Activated B cell treated with CpG ODN at 0.5 μM for 24 hours (primary cell): Measurements from ENCODE around the gene TMEM219. TPM values are rescaled to one million over a fixed set of nuclear protein-coding genes. Genes with fewer than 3 reads are reported as not detected.

Experiments
- ATAC-seq: fragments of 200-7000 bp; cut with Tn5 transposase; one replicate; pipeline ENCODE4 v1.10.0; 2021; ENCODE audit warnings: low read depth, mild to moderate bottlenecking, moderate library complexity
- CTCF ChIA-PET: fragments of 350-600 bp; sonication (Branson Sonifier 250); formaldehyde crosslinking; loops from one replicate; lab custom pipeline; 2021; ENCODE audit warnings: antibody characterized with exemption; lab: Charles Lee
- POLR2A ChIA-PET: fragments of 350-600 bp; sonication (Branson Sonifier 250); formaldehyde crosslinking; loops from one replicate; lab custom pipeline; 2021; ENCODE audit warnings: antibody characterized with exemption; lab: Charles Lee
- DNase-seq: peaks from one replicate; pipeline ENCODE4 v3.0.0; 2022
- H3K27ac Mint-ChIP-seq: one replicate; pipeline ENCODE4 v1.8.0; 2020; ENCODE audit warnings: mixed read lengths
- H3K27me3 Mint-ChIP-seq: one replicate; pipeline ENCODE4 v1.8.0; 2021; ENCODE audit warnings: mixed read lengths
- H3K36me3 Mint-ChIP-seq: one replicate; pipeline ENCODE4 v1.8.0; 2021; ENCODE audit warnings: low read depth, mixed read lengths
- H3K4me1 Mint-ChIP-seq: one replicate; pipeline ENCODE4 v1.8.0; 2021; ENCODE audit warnings: mixed read lengths
- H3K4me3 Mint-ChIP-seq: one replicate; pipeline ENCODE4 v1.8.0; 2020; ENCODE audit warnings: mild to moderate bottlenecking, mixed read lengths
- H3K9me3 Mint-ChIP-seq: one replicate; pipeline ENCODE4 v1.8.0; 2020; ENCODE audit warnings: mixed read lengths
- intact Hi-C: fragments of 100-400 bp; cut with micrococcal nuclease; formaldehyde crosslinking; loops from one replicate; pipeline ENCODE4 v1.15.1; 2024
- total RNA-seq: library from RNA; stranded (reverse); gene quantifications from 2 replicates; pipeline ENCODE4 v1.2.3, GENCODE V29; 2022
- TF ChIP-seq, protein P1 (sequence below): fragments of 200-600 bp; IDR thresholded peaks from one replicate; pipeline ENCODE4 v1.8.0; 2022; ENCODE audit warnings: antibody characterized with exemption, mild to moderate bottlenecking

The TMEM219 gene
- total RNA-seq, 1 donor from 2014 or later, result 50.3 TPM

DNA sequence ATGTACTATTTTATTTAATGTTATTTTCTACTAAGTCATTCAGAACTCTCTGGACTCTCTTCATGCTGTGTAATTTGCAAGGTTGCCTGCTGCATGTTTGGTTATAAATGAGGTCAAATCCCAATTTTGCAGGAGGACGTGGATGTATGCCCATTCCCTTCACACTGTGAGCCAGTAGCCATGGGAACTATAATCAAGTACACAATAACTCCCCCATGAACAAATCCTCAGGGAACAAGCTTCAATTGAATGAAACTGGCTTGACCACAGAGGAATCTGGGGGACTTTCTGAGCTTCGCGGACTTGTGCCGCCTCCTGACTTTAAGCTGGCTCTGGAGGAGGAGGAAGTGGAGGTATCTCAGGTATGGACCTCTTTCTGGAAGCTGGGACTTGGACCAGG is 21.2 kb upstream of the TMEM219 start:
- DNase-seq (no peak), ATAC-seq (no peak)
- peaks cover 12% of the 10 kb centered on the region for H3K27me3 Mint-ChIP-seq
- intact Hi-C loops, result no loop called here
- H3K9me3 Mint-ChIP-seq, result no peaks in the 10 kb centered on the region
- no peaks in the 10 kb centered on the region for H3K36me3 Mint-ChIP-seq
- no peaks in the 10 kb centered on the region for H3K4me1 Mint-ChIP-seq
- TF ChIP-seq, protein P1, sequence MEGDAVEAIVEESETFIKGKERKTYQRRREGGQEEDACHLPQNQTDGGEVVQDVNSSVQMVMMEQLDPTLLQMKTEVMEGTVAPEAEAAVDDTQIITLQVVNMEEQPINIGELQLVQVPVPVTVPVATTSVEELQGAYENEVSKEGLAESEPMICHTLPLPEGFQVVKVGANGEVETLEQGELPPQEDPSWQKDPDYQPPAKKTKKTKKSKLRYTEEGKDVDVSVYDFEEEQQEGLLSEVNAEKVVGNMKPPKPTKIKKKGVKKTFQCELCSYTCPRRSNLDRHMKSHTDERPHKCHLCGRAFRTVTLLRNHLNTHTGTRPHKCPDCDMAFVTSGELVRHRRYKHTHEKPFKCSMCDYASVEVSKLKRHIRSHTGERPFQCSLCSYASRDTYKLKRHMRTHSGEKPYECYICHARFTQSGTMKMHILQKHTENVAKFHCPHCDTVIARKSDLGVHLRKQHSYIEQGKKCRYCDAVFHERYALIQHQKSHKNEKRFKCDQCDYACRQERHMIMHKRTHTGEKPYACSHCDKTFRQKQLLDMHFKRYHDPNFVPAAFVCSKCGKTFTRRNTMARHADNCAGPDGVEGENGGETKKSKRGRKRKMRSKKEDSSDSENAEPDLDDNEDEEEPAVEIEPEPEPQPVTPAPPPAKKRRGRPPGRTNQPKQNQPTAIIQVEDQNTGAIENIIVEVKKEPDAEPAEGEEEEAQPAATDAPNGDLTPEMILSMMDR, result no peak
- no peak overlapping the region for H3K4me3 Mint-ChIP-seq
- CTCF ChIA-PET, result no interaction called here
- H3K27ac Mint-ChIP-seq, result no peak overlapping the region
- POLR2A ChIA-PET, result interaction anchor here (0.6 kb wide), 2 partner anchors 49 to 91 kb away, joined by 4 to 15 read pairs; no protein-coding TSS in a partner anchor

DNA sequence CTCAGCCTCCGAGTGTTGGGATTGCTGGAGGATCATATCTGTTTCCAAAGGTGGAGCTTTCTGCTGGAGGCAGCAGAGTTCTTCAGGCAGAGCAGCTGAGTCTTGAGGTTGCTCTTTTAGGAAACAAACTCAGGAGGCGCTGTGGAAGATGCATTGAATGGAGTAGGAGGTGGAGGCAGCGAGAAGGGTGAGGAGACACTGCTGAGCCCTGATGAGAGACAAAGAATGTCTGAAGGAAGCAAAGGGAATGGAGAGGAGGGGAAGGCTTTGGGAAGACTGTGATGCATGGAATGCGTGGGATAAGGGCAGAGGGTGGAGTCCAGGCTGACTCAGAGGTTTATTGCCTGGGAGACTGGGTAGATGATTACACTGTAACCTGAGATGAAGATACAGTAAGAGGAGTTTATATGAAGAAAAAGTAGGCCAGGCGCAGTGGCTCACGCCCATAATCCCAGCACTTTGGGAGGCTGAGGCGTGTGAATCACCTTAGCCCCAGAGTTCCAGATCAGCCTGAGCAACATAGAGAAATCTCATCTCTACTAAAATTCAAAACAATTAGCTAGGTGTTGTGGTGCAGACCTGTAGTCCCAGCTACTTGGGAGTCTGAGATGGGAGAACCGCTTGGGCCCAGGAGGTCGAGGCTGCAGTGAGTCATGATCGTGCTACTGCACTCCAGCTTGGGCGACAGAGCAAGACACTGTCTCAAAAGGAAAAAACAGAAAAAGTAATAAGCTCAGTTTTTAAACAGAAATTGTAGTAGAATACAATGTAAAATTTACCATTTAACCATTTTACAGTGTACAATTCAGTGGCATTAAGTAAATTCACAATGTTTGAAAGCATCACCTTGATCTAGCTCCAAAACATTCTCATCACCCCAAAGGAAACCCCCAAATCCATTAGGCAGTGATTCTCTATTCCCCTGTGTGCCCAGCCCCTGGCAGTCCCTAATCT is 17.8 kb upstream of the TMEM219 start:
- no peaks in the 10 kb centered on the region for H3K4me1 Mint-ChIP-seq
- DNase-seq (no peak), ATAC-seq (no peak)
- ChIA-PET CTCF (no interaction called here), POLR2A (no interaction called here)
- no peak overlapping the region for H3K27ac Mint-ChIP-seq
- no peak overlapping the region for H3K4me3 Mint-ChIP-seq
- peaks cover 16% of the 10 kb centered on the region for H3K27me3 Mint-ChIP-seq
- no peaks in the 10 kb centered on the region for H3K9me3 Mint-ChIP-seq
- H3K36me3 Mint-ChIP-seq, result no peaks in the 10 kb centered on the region
- intact Hi-C loops, result no loop called here
- TF ChIP-seq, protein P1, result no peak

DNA sequence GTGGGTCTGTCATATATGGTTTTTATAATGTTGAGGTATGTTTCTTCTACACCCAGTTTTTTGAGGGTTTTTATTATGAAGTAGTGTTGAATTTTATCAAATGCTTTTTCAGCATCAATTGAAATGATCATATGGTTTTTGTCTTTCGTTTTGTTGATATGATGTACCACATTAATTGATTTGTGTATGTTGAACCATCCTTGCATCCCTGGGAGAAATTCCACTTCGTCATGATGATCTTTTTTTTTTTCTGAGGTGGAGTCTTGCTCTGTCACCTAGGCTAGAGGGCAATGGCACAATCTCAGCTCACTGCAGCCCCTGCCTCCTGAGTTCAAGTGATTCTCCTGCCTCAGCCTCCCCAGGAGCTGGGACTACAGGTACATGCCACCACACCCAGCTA is 14.0 kb upstream of the TMEM219 start:
- ChIA-PET CTCF (no interaction called here), POLR2A (no interaction called here)
- Mint-ChIP-seq H3K36me3 (no peaks in the 10 kb centered on the region), H3K4me3 (no peak overlapping the region), H3K27ac (no peak overlapping the region), H3K4me1 (no peaks in the 10 kb centered on the region), H3K9me3 (peaks cover 7% of the 10 kb centered on the region), H3K27me3 (peaks cover 14% of the 10 kb centered on the region)
- ATAC-seq, result no peak
- no peak for DNase-seq
- TF ChIP-seq, protein P1, result no peak
- intact Hi-C loops, result no loop called here

DNA sequence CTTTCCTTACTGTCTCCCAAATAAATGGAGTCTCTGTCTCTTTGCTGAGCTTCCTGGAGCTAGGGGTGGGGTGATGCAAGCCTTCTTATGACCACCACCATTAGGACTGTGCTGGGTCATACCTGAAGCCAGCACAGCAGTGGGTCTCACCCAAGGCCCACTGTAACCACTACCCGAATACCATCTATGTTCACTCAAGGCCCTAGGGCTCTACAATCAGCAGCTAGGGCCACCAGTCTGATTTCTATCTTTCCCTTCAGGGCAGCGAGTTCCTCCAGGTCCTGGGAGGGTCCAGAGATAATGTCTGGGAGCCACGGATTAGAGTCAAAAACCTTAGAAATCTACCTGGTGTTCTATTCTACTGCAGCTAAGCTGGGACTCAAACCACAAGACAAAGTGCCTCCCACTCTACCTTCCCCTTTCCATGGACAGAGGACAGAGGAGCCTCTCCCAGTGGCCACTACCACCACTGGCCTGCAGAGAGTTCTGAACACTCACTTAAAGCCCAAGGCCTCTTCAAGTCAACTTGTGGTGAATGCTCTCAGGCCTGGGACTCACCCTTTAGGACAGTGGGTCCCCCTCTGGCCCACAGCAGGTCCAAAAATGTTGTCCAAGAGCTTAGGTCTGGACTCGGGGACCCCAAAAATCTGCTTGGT is 10.9 kb upstream of the TMEM219 start:
- Mint-ChIP-seq H3K4me1 (no peaks in the 10 kb centered on the region), H3K9me3 (peaks cover 7% of the 10 kb centered on the region), H3K36me3 (no peaks in the 10 kb centered on the region), H3K27me3 (peaks cover 14% of the 10 kb centered on the region), H3K4me3 (no peak overlapping the region), H3K27ac (no peak overlapping the region)
- POLR2A ChIA-PET, result no interaction called here
- TF ChIP-seq, protein P1, result no peak
- intact Hi-C loops, result no loop called here
- CTCF ChIA-PET, result no interaction called here
- no peak for ATAC-seq
- no peak for DNase-seq
